Measurements from ENCODE around the gene DDX10.
"Not testable (repeated sequence)": the region's sequence is repeated elsewhere in the genome, so short reads cannot be mapped to it uniquely, and the experiment has no call there.

DDX10 gene

GRCh38 chr11:108724974-108725689 is 60.3 kb downstream of the DDX10 start:
- no peak for DNase-seq (ENCODE audit: low read depth)
- H3K4me1 ChIP-seq (ENCODE audit: control insufficient read depth, insufficient read depth, low read length), result no peaks in the 10 kb centered on the region
- no peak overlapping the region for H3K4me3 ChIP-seq (ENCODE audit: low read length)
- no peak overlapping the region for H3K9ac ChIP-seq (ENCODE audit: low read length)
- H3K27me3 ChIP-seq (replicated peaks; ENCODE audit: control insufficient read depth, insufficient read depth, low read length), result no peaks in the 10 kb centered on the region
- peaks cover 39% of the 10 kb centered on the region for H3K36me3 ChIP-seq (ENCODE audit: control insufficient read depth, insufficient read depth, low read length, severe bottlenecking)
- H3K9me3 ChIP-seq (ENCODE audit: control insufficient read depth, low read length), result peaks cover 7% of the 10 kb centered on the region

GRCh38 chr11:108726077-108726800 is 61.4 kb downstream of the DDX10 start:
- H3K9ac ChIP-seq (ENCODE audit: low read length), result no peak overlapping the region
- no peak overlapping the region for H3K4me3 ChIP-seq (ENCODE audit: low read length)
- no peaks in the 10 kb centered on the region for H3K27me3 ChIP-seq (replicated peaks; ENCODE audit: control insufficient read depth, insufficient read depth, low read length)
- H3K4me1 ChIP-seq (ENCODE audit: control insufficient read depth, insufficient read depth, low read length), result no peaks in the 10 kb centered on the region
- H3K36me3 ChIP-seq (ENCODE audit: control insufficient read depth, insufficient read depth, low read length, severe bottlenecking), result peaks cover 35% of the 10 kb centered on the region
- DNase-seq (ENCODE audit: low read depth), result no peak
- peaks cover 7% of the 10 kb centered on the region for H3K9me3 ChIP-seq (ENCODE audit: control insufficient read depth, low read length)

- Histone ChIP-seq H3K9me3 (ENCODE audit: control insufficient read depth, low read length) (peaks cover 7% of the 10 kb centered on the region), H3K9ac (ENCODE audit: low read length) (no peak overlapping the region), H3K36me3 (ENCODE audit: control insufficient read depth, insufficient read depth, low read length, severe bottlenecking) (peaks cover 25% of the 10 kb centered on the region), H3K4me3 (ENCODE audit: low read length) (no peak overlapping the region), H3K4me1 (ENCODE audit: control insufficient read depth, insufficient read depth, low read length) (no peaks in the 10 kb centered on the region), H3K27me3 (replicated peaks; ENCODE audit: control insufficient read depth, insufficient read depth, low read length) (no peaks in the 10 kb centered on the region)
- DNase-seq (ENCODE audit: low read depth), result no peak
Observed at GRCh38 chr11:108727665-108728064, 62.8 kb downstream of the DDX10 start.

- peaks cover 7% of the 10 kb centered on the region for H3K9me3 ChIP-seq (ENCODE audit: control insufficient read depth, low read length)
- H3K27me3 ChIP-seq (replicated peaks; ENCODE audit: control insufficient read depth, insufficient read depth, low read length), result no peaks in the 10 kb centered on the region
- no peak overlapping the region for H3K9ac ChIP-seq (ENCODE audit: low read length)
- no peak for DNase-seq (ENCODE audit: low read depth)
- H3K4me1 ChIP-seq (ENCODE audit: control insufficient read depth, insufficient read depth, low read length), result peaks cover 7% of the 10 kb centered on the region
- no peak overlapping the region for H3K4me3 ChIP-seq (ENCODE audit: low read length)
- H3K36me3 ChIP-seq (ENCODE audit: control insufficient read depth, insufficient read depth, low read length, severe bottlenecking), result peaks cover 8% of the 10 kb centered on the region
Observed at GRCh38 chr11:108729227-108729871, 64.5 kb downstream of the DDX10 start.

GRCh38 chr11:108732395-108732794 is 67.5 kb downstream of the DDX10 start:
- no peaks in the 10 kb centered on the region for H3K36me3 ChIP-seq (ENCODE audit: control insufficient read depth, insufficient read depth, low read length, severe bottlenecking)
- DNase-seq (ENCODE audit: low read depth), result no peak
- H3K9ac ChIP-seq (ENCODE audit: low read length), result no peak overlapping the region
- no peak overlapping the region for H3K4me3 ChIP-seq (ENCODE audit: low read length)
- H3K9me3 ChIP-seq (ENCODE audit: control insufficient read depth, low read length), result no peaks in the 10 kb centered on the region
- no peaks in the 10 kb centered on the region for H3K27me3 ChIP-seq (replicated peaks; ENCODE audit: control insufficient read depth, insufficient read depth, low read length)
- peaks cover 7% of the 10 kb centered on the region for H3K4me1 ChIP-seq (ENCODE audit: control insufficient read depth, insufficient read depth, low read length)

- no peaks in the 10 kb centered on the region for H3K9me3 ChIP-seq (ENCODE audit: control insufficient read depth, low read length)
- DNase-seq (ENCODE audit: low read depth), result peak; percentile 56
- no peaks in the 10 kb centered on the region for H3K36me3 ChIP-seq (ENCODE audit: control insufficient read depth, insufficient read depth, low read length, severe bottlenecking)
- peaks cover 7% of the 10 kb centered on the region for H3K4me1 ChIP-seq (ENCODE audit: control insufficient read depth, insufficient read depth, low read length)
- no peaks in the 10 kb centered on the region for H3K27me3 ChIP-seq (replicated peaks; ENCODE audit: control insufficient read depth, insufficient read depth, low read length)
- H3K9ac ChIP-seq (ENCODE audit: low read length), result no peak overlapping the region
- no peak overlapping the region for H3K4me3 ChIP-seq (ENCODE audit: low read length)
Observed at GRCh38 chr11:108733479-108734116, 68.7 kb downstream of the DDX10 start.

GRCh38 chr11:108734283-108734682 is 69.4 kb downstream of the DDX10 start:
- DNase-seq (ENCODE audit: low read depth), result peak; percentile 20
- no peaks in the 10 kb centered on the region for H3K9me3 ChIP-seq (ENCODE audit: control insufficient read depth, low read length)
- no peak overlapping the region for H3K4me3 ChIP-seq (ENCODE audit: low read length)

GRCh38 chr11:108734956-108735559 is 70.2 kb downstream of the DDX10 start:
- Histone ChIP-seq H3K27me3 (replicated peaks; ENCODE audit: control insufficient read depth, insufficient read depth, low read length) (no peaks in the 10 kb centered on the region), H3K4me1 (ENCODE audit: control insufficient read depth, insufficient read depth, low read length) (peaks cover 7% of the 10 kb centered on the region), H3K36me3 (ENCODE audit: control insufficient read depth, insufficient read depth, low read length, severe bottlenecking) (no peaks in the 10 kb centered on the region), H3K9ac (ENCODE audit: low read length) (no peak overlapping the region), H3K4me3 (ENCODE audit: low read length) (no peak overlapping the region), H3K9me3 (ENCODE audit: control insufficient read depth, low read length) (peaks cover under 1% of the 10 kb centered on the region)
- DNase-seq (ENCODE audit: low read depth), result peak; percentile 16

More at GRCh38 chr11:108734283-108734682, 69.4 kb downstream of the DDX10 start:
- Histone ChIP-seq H3K36me3 (ENCODE audit: control insufficient read depth, insufficient read depth, low read length, severe bottlenecking) (no peaks in the 10 kb centered on the region), H3K9ac (ENCODE audit: low read length) (no peak overlapping the region), H3K4me1 (ENCODE audit: control insufficient read depth, insufficient read depth, low read length) (peaks cover 7% of the 10 kb centered on the region), H3K27me3 (replicated peaks; ENCODE audit: control insufficient read depth, insufficient read depth, low read length) (no peaks in the 10 kb centered on the region)

GRCh38 chr11:108740132-108740531 is 75.3 kb downstream of the DDX10 start:
- H3K4me1 ChIP-seq (ENCODE audit: control insufficient read depth, insufficient read depth, low read length); H3K27me3 ChIP-seq (replicated peaks; ENCODE audit: control insufficient read depth, insufficient read depth, low read length); H3K36me3 ChIP-seq (ENCODE audit: control insufficient read depth, insufficient read depth, low read length, severe bottlenecking); H3K4me3 ChIP-seq (ENCODE audit: low read length); H3K9me3 ChIP-seq (ENCODE audit: control insufficient read depth, low read length); H3K9ac ChIP-seq (ENCODE audit: low read length); DNase-seq (ENCODE audit: low read depth): not testable (repeated sequence)

- H3K4me1 ChIP-seq (ENCODE audit: control insufficient read depth, insufficient read depth, low read length), result peaks cover 8% of the 10 kb centered on the region
- no peaks in the 10 kb centered on the region for H3K27me3 ChIP-seq (replicated peaks; ENCODE audit: control insufficient read depth, insufficient read depth, low read length)
- no peak for DNase-seq (ENCODE audit: low read depth)
- H3K9ac ChIP-seq (ENCODE audit: low read length), result no peak overlapping the region
- no peak overlapping the region for H3K4me3 ChIP-seq (ENCODE audit: low read length)
- H3K36me3 ChIP-seq (ENCODE audit: control insufficient read depth, insufficient read depth, low read length, severe bottlenecking), result no peaks in the 10 kb centered on the region
- peaks cover 5% of the 10 kb centered on the region for H3K9me3 ChIP-seq (ENCODE audit: control insufficient read depth, low read length)
Observed at GRCh38 chr11:108743851-108744250, 79.0 kb downstream of the DDX10 start.

- no peak overlapping the region for H3K4me3 ChIP-seq (ENCODE audit: low read length)
- H3K27me3 ChIP-seq (replicated peaks; ENCODE audit: control insufficient read depth, insufficient read depth, low read length), result no peaks in the 10 kb centered on the region
- DNase-seq (ENCODE audit: low read depth), result no peak
- no peaks in the 10 kb centered on the region for H3K9me3 ChIP-seq (ENCODE audit: control insufficient read depth, low read length)
- no peaks in the 10 kb centered on the region for H3K36me3 ChIP-seq (ENCODE audit: control insufficient read depth, insufficient read depth, low read length, severe bottlenecking)
- H3K4me1 ChIP-seq (ENCODE audit: control insufficient read depth, insufficient read depth, low read length), result peaks cover 9% of the 10 kb centered on the region
- no peak overlapping the region for H3K9ac ChIP-seq (ENCODE audit: low read length)
Observed at GRCh38 chr11:108748968-108749367, 84.1 kb downstream of the DDX10 start.

Data from adipocyte (in vitro differentiated cells).